Neuron (in vitro differentiated cells): ENCODE results near the gene TIMM22.
"Not testable (repeated sequence)": the region's sequence is repeated elsewhere in the genome, so short reads cannot be mapped to it uniquely, and the experiment has no call there.

Experiments
- H2AFZ ChIP-seq: one replicate; pipeline ENCODE4 v1.6.1; 2013; ENCODE audit warnings: low read depth, mild to moderate bottlenecking, inconsistent platforms, low read length, moderate library complexity
- H3K27me3 ChIP-seq: one replicate; pipeline ENCODE4 v1.6.1; 2013; ENCODE audit warnings: low read length; ENCODE audit not compliant: insufficient read depth
- H3K36me3 ChIP-seq: one replicate; pipeline ENCODE4 v1.6.1; 2013; ENCODE audit warnings: low read length; ENCODE audit not compliant: insufficient read depth
- H3K4me1 ChIP-seq: one replicate; pipeline ENCODE4 v1.6.1; 2013; ENCODE audit warnings: low read length; ENCODE audit not compliant: insufficient read depth
- H3K4me3 ChIP-seq: 2 replicates; pipeline ENCODE4 v1.5.1; 2013; ENCODE audit warnings: mild to moderate bottlenecking, low read length, moderate library complexity
- H3K9me3 ChIP-seq: one replicate; pipeline ENCODE4 v1.6.1; 2013; ENCODE audit warnings: low read length

TIMM22 gene

DNA sequence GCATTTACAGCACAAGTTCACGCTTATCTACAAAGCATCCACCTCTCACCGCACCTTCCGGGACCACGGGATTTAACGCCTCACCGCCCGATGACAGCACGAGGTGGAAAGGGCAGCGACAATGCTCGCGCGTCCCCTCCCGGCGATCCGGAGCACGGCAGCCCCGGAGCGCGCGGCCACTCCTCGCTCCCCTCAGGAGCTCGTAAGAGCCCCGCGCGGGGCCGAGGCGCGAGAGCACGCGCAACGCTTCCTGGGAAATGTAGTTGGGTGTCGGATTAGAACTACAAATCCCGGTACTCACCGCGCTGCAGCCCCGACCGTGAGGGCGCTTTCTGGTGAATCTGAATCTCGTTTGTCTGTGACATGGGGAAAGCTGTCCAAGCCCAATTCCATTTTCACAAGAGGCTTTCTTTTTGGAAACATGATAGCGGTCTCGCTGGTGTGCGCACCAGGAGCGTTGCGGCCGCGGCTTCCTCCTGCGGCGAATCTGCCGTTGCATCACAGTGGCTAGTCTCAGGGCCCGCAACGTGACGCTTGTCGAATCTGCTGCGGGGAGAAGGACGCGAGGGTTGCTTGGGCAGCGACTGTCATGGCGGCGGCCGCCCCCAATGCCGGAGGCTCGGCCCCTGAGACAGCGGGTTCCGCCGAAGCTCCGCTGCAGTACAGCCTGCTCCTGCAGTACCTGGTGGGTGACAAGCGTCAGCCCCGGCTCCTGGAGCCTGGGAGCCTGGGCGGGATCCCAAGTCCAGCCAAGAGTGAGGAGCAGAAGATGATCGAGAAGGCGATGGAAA, at the start of gene TIMM22:
Gene TIMM22, plus strand, starts transcription at position 576 of the 791 bp plus-strand sequence. Its CDS starts 14 bp downstream, at position 590.
- H2AFZ ChIP-seq = peak within 1 kb of the TSS; percentile 78
- peak within 1 kb of the TSS; percentile 97 for H3K4me3 ChIP-seq
- H3K9me3 ChIP-seq = no peaks in the 10 kb centered on the region
- peaks cover 22% of the 10 kb centered on the region for H3K36me3 ChIP-seq
- H3K27me3 ChIP-seq = no peaks in the 10 kb centered on the region
- peaks cover 11% of the 10 kb centered on the region for H3K4me1 ChIP-seq

DNA sequence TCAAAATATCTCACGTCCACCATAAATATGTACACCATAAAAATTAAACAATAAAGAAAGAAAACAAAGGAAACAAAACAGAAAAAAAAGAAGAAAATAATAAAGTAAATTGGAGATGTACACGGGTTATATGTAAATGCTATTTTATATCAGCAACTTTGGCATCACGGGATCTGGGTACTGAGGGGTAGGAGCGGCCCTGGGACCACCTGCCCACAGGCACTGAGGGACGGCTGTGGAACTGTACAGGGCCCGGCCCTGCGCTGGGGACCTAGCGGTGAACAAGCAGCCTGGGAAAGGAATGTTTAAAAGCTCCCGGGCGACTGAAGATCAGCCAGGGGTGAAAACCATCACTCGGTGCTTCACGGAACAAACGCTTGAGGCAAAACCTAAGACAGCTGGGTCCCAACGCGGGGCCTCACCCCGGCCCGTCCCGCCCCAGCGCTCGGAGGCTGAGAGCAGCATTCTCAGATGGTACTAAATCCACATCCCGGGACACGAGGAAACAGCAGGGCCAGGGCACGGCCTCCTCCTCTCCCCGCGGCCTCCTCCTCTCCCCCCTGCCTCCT, 48.6 kb upstream of the TIMM22 start:
- no peak overlapping the region for H3K4me3 ChIP-seq
- peaks cover 7% of the 10 kb centered on the region for H3K36me3 ChIP-seq
- H3K27me3 ChIP-seq = no peaks in the 10 kb centered on the region
- H3K4me1 ChIP-seq = peaks cover 24% of the 10 kb centered on the region
- no peak overlapping the region for H2AFZ ChIP-seq
- H3K9me3 ChIP-seq = peaks cover 6% of the 10 kb centered on the region

DNA sequence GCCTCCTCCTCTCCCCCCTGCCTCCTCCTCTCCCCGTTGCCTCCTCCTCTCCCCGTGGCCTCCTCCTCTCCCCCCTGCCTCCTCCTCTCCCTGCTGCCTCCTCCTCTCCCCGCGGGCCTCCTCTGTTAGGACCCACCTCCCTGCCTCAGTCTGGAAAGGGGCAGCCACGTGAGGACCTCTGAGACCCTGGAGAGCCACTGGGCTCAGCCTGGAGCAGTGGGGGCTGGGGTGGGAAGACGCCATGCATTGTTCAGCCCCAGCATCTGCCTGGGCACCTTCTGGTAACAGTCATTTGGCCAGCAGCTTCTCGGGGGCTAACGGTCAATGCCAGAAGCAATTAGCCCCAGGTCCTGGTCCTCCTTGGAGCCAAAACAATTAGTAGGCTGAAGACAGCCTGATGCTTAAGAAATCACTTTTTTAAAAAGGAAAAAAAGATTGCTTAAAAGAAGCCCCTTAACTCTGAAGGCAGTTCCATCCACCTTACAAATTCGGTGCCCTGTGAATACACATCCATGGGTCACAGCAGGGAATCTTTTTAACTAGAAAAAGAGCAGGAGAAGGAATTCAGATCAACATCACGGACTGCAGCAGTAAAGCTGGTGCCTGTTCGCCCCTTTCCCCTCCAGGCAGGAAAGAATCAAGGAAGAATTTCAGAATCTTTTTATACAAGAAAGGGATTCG, 47.2 kb upstream of the TIMM22 start:
- H3K4me1 ChIP-seq = peaks cover 24% of the 10 kb centered on the region
- H3K9me3 ChIP-seq = peaks cover 6% of the 10 kb centered on the region
- no peak overlapping the region for H3K4me3 ChIP-seq
- H3K27me3 ChIP-seq = no peaks in the 10 kb centered on the region
- no peak overlapping the region for H2AFZ ChIP-seq
- peaks cover 7% of the 10 kb centered on the region for H3K36me3 ChIP-seq

DNA sequence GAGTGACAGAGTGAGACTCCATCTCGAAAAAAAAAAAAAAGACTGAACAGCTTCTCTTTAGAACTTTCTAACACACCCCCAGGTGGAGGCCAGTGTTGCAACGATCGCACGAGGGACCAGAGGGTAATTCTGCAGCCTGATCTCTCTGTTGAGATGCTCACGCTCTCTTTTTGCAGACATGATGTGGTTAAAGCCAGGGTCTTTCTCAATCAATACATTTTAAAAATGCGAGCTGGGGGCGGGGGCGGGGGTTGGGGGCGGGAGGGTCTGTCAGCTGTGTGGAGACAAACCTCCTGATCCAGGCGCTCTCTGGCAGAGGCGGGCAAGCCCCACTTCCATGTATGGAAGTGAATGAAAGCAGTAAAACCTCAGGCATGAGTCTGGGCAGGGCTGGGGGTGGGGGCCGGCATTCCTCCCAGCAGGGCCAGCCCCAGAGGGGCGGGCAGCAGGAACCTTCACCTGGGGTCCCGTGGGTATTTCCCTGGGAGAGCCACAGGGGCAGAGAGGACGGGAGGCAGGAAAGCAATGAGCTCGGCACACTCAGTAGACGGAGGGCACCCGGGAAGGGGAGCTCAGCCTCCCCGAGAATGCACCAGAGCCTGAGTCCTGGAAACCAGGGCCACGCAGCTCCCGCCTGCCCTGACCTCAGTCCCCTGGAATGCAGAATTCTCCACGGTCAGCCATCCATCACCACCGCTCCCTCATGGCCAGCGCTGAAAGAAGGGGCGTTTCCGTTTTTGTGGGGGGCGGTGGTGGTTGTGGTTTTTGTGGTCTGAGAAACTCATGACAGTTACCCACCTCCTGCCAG, 45.4 kb upstream of the TIMM22 start:
- Histone ChIP-seq H3K36me3 (peaks cover 7% of the 10 kb centered on the region), H3K4me3 (peak overlapping the region; percentile 5)

DNA sequence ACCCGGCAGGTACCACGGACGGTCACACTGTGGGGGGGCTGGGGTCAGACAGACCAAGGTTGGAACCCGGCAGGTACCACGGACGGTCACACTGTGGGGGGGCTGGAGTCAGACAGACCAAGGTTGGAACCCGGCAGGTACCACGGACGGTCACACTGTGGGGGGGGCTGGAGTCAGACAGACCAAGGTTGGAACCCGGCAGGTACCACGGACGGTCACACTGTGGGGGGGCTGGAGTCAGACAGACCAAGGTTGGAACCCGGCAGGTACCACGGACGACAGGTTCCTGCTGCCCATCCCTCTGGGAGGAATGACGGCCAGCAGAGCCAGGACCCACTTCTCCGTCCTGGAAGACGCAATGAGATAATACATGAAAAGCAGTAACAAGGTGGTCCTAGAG, 44.3 kb upstream of the TIMM22 start:
- H3K4me1 ChIP-seq = peaks cover 24% of the 10 kb centered on the region
- not testable (repeated sequence) for H3K27me3 ChIP-seq, H3K36me3 ChIP-seq, H2AFZ ChIP-seq, H3K9me3 ChIP-seq, H3K4me3 ChIP-seq

More for the DNA sequence above, 45.4 kb upstream of the TIMM22 start:
- Histone ChIP-seq H3K4me1 (peaks cover 24% of the 10 kb centered on the region), H2AFZ (no peak overlapping the region), H3K27me3 (no peaks in the 10 kb centered on the region), H3K9me3 (peaks cover 6% of the 10 kb centered on the region)

DNA sequence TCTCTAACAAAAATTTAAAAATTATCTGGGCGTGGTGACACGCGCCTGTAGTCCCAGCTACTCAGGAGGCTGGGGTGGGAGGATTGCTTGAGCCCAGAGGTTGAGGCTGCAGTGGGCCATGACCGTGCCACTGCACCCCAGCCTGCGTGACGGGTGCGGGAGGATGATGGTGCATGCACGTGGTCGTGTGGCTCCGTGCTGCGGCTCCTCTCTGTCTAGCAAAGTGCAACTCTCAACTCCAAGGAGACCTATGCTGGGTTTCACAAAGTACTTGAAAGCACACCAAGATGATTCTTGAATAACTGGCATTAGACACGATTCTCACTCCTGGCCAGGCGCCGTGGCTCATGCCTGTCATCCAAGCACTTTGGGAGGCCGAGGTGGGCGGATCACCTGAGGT, 43.2 kb upstream of the TIMM22 start:
- Histone ChIP-seq H2AFZ (no peak overlapping the region), H3K9me3 (peaks cover 6% of the 10 kb centered on the region), H3K27me3 (no peaks in the 10 kb centered on the region), H3K4me1 (peaks cover 24% of the 10 kb centered on the region), H3K36me3 (peaks cover 16% of the 10 kb centered on the region), H3K4me3 (no peak overlapping the region)

DNA sequence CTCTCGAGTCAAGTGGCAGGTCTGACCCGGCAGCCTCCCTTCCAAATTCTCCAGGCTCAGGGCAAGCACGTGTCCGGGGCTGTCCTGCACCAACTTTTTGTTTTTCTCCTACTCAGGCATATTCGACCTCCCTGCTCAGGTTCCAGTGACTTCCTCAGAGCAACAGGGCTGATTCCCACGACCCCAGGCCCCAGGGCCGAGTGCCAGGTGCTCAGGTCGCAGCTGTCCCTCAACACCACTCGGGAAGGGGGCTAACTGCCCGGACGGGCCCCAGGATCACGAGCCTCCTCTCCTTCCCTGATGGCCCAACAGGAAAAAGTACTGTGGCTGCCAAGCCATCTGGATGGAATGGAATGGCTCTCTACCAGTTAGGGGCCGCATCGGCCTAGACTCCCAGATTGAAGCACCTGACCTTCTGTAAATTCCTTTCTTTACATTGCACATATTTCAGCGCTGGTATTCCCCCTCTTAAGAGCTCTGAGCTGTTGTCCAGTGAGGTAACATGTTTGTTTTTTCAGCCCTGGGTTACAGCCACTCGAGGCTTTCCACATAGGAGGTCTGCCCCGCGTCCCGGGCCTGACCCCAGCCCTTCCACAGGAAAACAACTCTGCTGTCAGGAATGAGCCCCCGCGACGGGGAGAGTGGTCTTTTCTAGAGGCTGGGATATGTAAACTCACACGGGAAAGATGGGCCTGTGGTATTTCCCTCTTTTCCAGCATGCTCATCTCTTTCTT, 42.3 kb upstream of the TIMM22 start:
- Histone ChIP-seq H3K27me3 (no peaks in the 10 kb centered on the region), H3K4me1 (peaks cover 23% of the 10 kb centered on the region), H3K9me3 (peaks cover 9% of the 10 kb centered on the region), H2AFZ (no peak overlapping the region), H3K4me3 (no peak overlapping the region), H3K36me3 (peaks cover 21% of the 10 kb centered on the region)

DNA sequence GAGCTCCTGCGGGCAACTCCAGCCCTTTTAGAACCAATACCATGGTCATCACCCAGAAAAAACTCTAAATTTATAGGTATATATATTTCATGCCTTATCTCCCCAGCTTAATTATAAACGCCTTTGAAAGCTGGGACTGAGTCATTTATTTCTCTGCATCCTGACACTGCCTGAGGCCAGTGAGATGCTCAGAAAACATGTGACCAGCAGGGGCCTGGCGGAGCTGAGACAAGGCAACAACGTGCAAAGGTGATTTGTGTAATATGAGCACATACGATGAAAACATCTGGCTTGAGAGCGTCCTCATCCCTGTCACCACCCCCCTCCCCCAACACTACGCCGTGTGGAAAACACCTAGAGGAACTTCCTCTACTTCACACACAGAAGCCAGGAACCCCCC, 40.0 kb upstream of the TIMM22 start:
- no peaks in the 10 kb centered on the region for H3K27me3 ChIP-seq
- no peak overlapping the region for H2AFZ ChIP-seq
- peaks cover 21% of the 10 kb centered on the region for H3K36me3 ChIP-seq
- H3K4me3 ChIP-seq = no peak overlapping the region
- peaks cover 2% of the 10 kb centered on the region for H3K4me1 ChIP-seq
- H3K9me3 ChIP-seq = peaks cover 9% of the 10 kb centered on the region

DNA sequence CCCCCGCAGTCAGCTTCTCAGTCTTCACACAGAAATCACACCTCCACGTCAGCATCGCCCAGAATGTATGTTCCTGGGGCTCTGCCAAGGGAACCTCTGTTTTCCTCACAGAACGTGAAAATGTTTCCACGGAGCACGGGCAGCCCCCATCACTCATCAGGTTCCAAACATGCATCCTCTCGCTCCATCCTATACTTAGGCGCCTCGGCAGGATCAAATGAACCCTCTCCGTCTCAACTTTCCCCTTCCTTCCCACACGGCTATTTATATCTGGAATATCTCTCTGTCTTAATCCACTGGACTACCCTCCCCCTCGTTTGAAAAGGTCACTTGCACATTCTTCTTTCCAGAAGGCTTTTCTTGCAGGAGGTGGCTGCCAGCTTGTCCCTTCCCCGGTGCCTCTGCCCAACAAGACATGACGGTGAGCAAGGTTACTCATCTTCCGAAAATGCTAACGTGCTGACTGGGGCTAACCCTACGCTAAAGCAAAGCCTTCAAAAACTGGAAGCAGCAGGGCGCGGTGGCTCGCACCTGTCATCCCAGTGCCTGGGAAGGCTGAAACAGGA, 39.0 kb upstream of the TIMM22 start:
- H2AFZ ChIP-seq = no peak overlapping the region
- peaks cover 9% of the 10 kb centered on the region for H3K4me1 ChIP-seq
- H3K4me3 ChIP-seq = no peak overlapping the region
- peaks cover 9% of the 10 kb centered on the region for H3K9me3 ChIP-seq
- H3K36me3 ChIP-seq = peaks cover 21% of the 10 kb centered on the region
- H3K27me3 ChIP-seq = no peaks in the 10 kb centered on the region

DNA sequence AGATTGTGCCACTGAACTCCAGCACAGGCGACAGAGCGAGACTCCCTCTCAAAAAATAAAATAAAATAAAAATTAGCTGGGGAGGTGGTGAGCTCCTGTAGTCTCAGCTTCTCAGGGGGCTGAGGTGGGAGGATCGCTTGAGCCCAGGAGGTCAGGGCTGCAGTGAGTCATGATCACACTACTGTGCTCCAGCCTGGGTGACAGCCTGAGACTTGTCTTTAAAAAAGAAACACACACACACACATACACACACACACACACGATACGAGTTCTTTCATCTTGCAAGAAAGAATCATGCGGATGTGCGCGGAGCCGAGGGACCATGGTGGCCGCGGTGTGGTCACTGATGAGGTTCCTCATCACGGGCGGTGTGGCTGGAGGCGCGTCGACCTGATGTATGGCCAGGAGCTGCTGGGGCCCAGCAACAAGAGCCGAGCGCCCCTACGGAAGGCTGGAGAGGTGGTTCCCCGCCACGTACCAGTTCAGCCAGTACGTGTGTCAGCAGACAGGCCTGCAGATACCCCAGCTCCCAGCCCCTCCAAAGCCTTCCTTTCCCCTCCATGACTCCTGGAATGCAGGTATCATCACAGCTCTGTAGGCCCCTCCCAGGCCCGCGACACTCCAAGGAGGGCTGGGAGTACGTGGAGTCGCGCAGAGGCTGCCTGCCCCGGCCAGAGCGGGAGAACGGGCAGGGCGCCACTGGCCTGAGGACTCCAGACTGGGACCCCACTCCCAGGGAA, 38.0 kb upstream of the TIMM22 start:
- Histone ChIP-seq H3K9me3 (peaks cover 9% of the 10 kb centered on the region), H2AFZ (no peak overlapping the region), H3K27me3 (no peaks in the 10 kb centered on the region), H3K4me1 (peaks cover 16% of the 10 kb centered on the region), H3K4me3 (no peak overlapping the region), H3K36me3 (peaks cover 21% of the 10 kb centered on the region)

DNA sequence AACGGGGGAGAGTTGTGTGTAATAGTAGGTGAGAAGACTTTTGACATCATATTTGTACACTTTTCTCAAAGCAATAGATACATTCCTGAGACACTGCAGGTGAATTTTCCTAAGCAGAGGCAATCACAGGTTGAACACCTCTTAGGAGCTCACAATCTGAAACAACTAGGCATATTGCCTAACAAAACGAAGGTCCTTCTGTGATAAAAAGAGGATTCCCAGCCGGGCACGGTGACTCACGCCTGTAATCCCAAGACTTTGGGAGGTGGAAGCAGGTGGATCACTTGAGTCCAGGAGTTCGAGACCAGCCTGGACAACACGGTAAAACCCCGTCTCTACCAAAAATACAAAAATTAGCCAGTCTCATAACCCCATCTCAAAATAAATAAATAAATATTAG, 34.8 kb upstream of the TIMM22 start:
- Histone ChIP-seq H2AFZ (no peak overlapping the region), H3K4me1 (peaks cover 31% of the 10 kb centered on the region), H3K4me3 (no peak overlapping the region), H3K27me3 (no peaks in the 10 kb centered on the region), H3K36me3 (peaks cover 17% of the 10 kb centered on the region), H3K9me3 (peaks cover 6% of the 10 kb centered on the region)
